ENCODE measurements around the gene CAMTA1. TPM values are rescaled to one million over a fixed set of nuclear protein-coding genes. Genes with fewer than 3 reads are reported as not detected.

CAMTA1 gene
- total and polyA plus RNA-seq, 4 donors, result 48.1 to 140 (median 52.3) TPM

DNA sequence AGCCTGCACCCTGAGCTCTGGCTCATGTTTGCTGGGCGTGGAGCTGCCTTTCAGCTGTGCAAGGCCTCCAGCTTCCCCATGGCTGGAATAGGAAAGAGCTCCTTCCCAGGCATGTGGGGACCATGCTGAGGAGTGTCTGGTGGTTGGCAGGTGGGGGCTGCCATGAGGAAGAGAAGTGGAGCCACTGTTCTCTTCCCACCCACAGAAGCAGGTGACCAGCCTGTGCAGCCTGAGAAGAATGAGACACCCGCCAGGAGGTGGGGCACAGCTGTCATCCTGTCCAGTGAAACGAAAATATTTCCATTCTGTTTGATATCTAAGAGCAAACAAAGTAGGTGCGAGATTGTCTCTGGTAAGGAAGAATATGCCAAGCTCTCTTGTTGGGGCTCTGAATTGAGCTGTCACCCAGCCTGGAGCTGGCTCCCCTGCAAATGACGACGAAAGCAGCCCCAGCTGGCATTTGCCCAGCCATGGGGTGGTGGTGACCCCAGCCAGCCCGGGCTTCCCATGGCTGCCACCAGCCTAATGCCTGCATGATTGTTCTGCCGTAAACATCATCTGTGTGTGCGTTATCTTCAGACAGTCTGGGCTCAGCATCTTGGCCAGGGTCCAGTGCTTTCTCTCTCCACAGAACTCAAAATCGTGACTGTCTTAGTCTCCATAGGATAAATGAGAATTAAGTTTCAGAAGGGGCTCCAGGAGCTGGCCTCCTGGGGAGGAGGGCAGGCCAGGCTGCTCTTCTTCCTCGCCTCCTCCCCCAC lies 556.1 kb downstream of the CAMTA1 start:
- Histone ChIP-seq H3K9me3 (ENCODE audit: control insufficient read depth in 4 of 4, insufficient read depth in 3 of 4, low read length in 3 of 4) (no peaks in the 10 kb centered on the region), H3K4me3 (no peak overlapping the region), H3K4me1 (ENCODE audit: control insufficient read depth in 5 of 5, insufficient read depth in 5 of 5, low read length in 5 of 5) (peaks cover 0 to 11% (median 1%) of the 10 kb centered on the region in 5 donors), H3K9ac (ENCODE audit: insufficient read depth in 1 of 2, low read length in 2 of 2) (no peak overlapping the region), H3K27me3 (ENCODE audit: control insufficient read depth in 3 of 3, insufficient read depth in 3 of 3, low read length in 2 of 3) (no peaks in the 10 kb centered on the region), H3K27ac (ENCODE audit: low read depth in 1 of 2, low read length in 1 of 2) (no peak overlapping the region), H3K36me3 (ENCODE audit: control insufficient read depth in 4 of 4, insufficient read depth in 4 of 4, low read length in 4 of 4) (no peaks in the 10 kb centered on the region)
- TF ChIP-seq, protein P1, sequence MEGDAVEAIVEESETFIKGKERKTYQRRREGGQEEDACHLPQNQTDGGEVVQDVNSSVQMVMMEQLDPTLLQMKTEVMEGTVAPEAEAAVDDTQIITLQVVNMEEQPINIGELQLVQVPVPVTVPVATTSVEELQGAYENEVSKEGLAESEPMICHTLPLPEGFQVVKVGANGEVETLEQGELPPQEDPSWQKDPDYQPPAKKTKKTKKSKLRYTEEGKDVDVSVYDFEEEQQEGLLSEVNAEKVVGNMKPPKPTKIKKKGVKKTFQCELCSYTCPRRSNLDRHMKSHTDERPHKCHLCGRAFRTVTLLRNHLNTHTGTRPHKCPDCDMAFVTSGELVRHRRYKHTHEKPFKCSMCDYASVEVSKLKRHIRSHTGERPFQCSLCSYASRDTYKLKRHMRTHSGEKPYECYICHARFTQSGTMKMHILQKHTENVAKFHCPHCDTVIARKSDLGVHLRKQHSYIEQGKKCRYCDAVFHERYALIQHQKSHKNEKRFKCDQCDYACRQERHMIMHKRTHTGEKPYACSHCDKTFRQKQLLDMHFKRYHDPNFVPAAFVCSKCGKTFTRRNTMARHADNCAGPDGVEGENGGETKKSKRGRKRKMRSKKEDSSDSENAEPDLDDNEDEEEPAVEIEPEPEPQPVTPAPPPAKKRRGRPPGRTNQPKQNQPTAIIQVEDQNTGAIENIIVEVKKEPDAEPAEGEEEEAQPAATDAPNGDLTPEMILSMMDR (IDR thresholded peaks at IDR 0.05; ENCODE audit: control extremely low read depth, extremely low read depth), result no peak
- 53 to 70% methylated on average over 11 of the region's 11 CpGs for WGBS, 2 donors
- DNase-seq (peak; percentile 74 to 84 (median 74)), ATAC-seq (ENCODE audit: insufficient read depth, low FRiP score) (no peak)

DNA sequence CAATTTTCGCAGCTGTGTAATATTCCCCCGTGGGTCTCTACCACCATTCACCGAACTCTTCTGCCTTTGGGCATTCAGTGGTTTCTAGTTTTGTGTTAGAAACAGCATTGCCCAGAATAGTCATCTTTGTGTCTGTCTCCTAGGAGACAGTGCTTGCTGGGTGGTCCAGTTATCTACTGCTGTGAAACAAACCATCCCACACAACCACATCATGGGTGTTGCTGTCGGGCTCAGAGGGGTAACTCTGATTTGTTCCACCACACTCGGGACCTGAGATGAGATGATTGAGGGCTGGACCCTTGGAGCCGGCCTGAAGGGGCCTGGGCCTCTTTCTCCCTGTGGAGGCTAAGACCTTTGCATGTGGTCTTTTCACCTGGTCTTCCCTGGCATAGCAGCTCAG lies 558.6 kb downstream of the CAMTA1 start:
- TF ChIP-seq, protein P1 (IDR thresholded peaks at IDR 0.05; ENCODE audit: control extremely low read depth, extremely low read depth), result no peak
- ATAC-seq (ENCODE audit: insufficient read depth, low FRiP score) (no peak), DNase-seq (no peak)
- 94 to 96% methylated on average over 6 of the region's 6 CpGs for WGBS, 2 donors
- no peaks in the 10 kb centered on the region for H3K36me3 ChIP-seq (ENCODE audit: control insufficient read depth in 4 of 4, insufficient read depth in 4 of 4, low read length in 4 of 4)
- H3K27me3 ChIP-seq (ENCODE audit: control insufficient read depth in 3 of 3, insufficient read depth in 3 of 3, low read length in 2 of 3), result no peaks in the 10 kb centered on the region
- peaks cover 0 to 11% (median 1%) of the 10 kb centered on the region in 5 donors for H3K4me1 ChIP-seq (ENCODE audit: control insufficient read depth in 5 of 5, insufficient read depth in 5 of 5, low read length in 5 of 5)
- H3K9ac ChIP-seq (ENCODE audit: insufficient read depth in 1 of 2, low read length in 2 of 2), result no peak overlapping the region
- H3K4me3 ChIP-seq, result no peak overlapping the region
- H3K9me3 ChIP-seq (ENCODE audit: control insufficient read depth in 4 of 4, insufficient read depth in 3 of 4, low read length in 3 of 4), result no peaks in the 10 kb centered on the region
- H3K27ac ChIP-seq (ENCODE audit: low read depth in 1 of 2, low read length in 1 of 2), result no peak overlapping the region

DNA sequence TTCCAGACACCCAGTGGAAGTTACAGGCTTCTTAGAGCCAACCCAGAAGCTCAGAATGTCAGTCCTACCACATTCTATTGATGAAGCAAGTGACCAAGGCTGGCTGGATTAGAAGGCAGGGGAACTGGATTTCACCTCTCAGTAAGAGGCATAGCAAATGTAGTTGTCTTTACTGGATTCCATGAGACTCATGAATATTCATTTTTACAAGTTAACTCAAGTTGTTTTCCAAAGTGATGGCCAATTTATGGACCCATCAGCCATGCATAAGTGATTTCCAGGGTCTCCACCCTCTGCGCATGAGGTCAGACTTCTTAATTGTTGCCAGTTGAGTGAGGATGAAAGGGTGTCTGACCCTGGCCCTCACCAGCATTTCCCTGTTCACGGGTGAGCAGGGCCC lies 559.0 kb downstream of the CAMTA1 start:
- H3K4me1 ChIP-seq (ENCODE audit: control insufficient read depth in 5 of 5, insufficient read depth in 5 of 5, low read length in 5 of 5), result peaks cover 0 to 11% (median 1%) of the 10 kb centered on the region in 5 donors
- H3K36me3 ChIP-seq (ENCODE audit: control insufficient read depth in 4 of 4, insufficient read depth in 4 of 4, low read length in 4 of 4), result no peaks in the 10 kb centered on the region
- H3K9me3 ChIP-seq (ENCODE audit: control insufficient read depth in 4 of 4, insufficient read depth in 3 of 4, low read length in 3 of 4), result no peaks in the 10 kb centered on the region
- ATAC-seq (ENCODE audit: insufficient read depth, low FRiP score) (no peak), DNase-seq (no peak)
- H3K27ac ChIP-seq (ENCODE audit: low read depth in 1 of 2, low read length in 1 of 2), result no peak overlapping the region
- TF ChIP-seq, protein P1 (IDR thresholded peaks at IDR 0.05; ENCODE audit: control extremely low read depth, extremely low read depth), result no peak
- no peaks in the 10 kb centered on the region for H3K27me3 ChIP-seq (ENCODE audit: control insufficient read depth in 3 of 3, insufficient read depth in 3 of 3, low read length in 2 of 3)
- no peak overlapping the region for H3K9ac ChIP-seq (ENCODE audit: insufficient read depth in 1 of 2, low read length in 2 of 2)
- 70 to 75% methylated on average over 2 of the region's 2 CpGs for WGBS, 2 donors
- H3K4me3 ChIP-seq, result no peak overlapping the region

All from lung (tissue), 12 donors.